ENCODE data around the gene PEX14. TPM values are rescaled to one million over a fixed set of nuclear protein-coding genes. Genes with fewer than 3 reads are reported as not detected.

PEX14 gene
- total and polyA plus RNA-seq, 9 of the 15 experiments (the other 6 are each of a cell fraction or from before 2014, with no cell fraction given), result 2.6 to 45.7 (median 22.7) TPM

- Histone ChIP-seq H3K4me2 (ENCODE audit: insufficient read depth, low read length) (no peak overlapping the region), H3K4me1 (replicated peaks in 1 of 2; ENCODE audit: control insufficient read depth in 2 of 2, insufficient read depth in 2 of 2, low read length in 2 of 2) (no peaks in the 10 kb centered on the region), H3K79me2 (ENCODE audit: control insufficient read depth, insufficient read depth, low read length) (no peaks in the 10 kb centered on the region), H3K4me3 (no peak overlapping the region), H3K9me3 (replicated peaks; ENCODE audit: control insufficient read depth, insufficient read depth, low read depth, low read length) (no peaks in the 10 kb centered on the region), H3K9ac (ENCODE audit: insufficient read depth in 1 of 2, low read depth in 2 of 2, low read length in 2 of 2) (no peak overlapping the region), H3K36me3 (ENCODE audit: control insufficient read depth, insufficient read depth, low read length) (peaks cover 6% of the 10 kb centered on the region; the same call in 2 of the 3 replicates), H4K20me1 (replicated peaks; ENCODE audit: control insufficient read depth, insufficient read depth, low read length) (0 out of 2 replicates have a peak, but pooled peaks cover 21% of the 10 kb centered on the region), H2AFZ (ENCODE audit: low read depth, low read length) (no peak overlapping the region), H3K27ac (ENCODE audit: extremely low read depth, low read depth, low read length) (no peak overlapping the region), H3K27me3 (ENCODE audit: control insufficient read depth in 2 of 2, insufficient read depth in 2 of 2, low read length in 2 of 2) (no peaks in the 10 kb centered on the region), H3K9me1 (ENCODE audit: control insufficient read depth, insufficient read depth, low read length) (no peaks in the 10 kb centered on the region)
- POLR2A ChIA-PET, result interaction anchor here (0.7 to 0.9 kb wide), 2 partner anchors 12 to 16 kb away, joined by 3 to 4 read pairs; no protein-coding TSS in a partner anchor
- in situ Hi-C loops (cut with MboI) (no loop called here), intact Hi-C loops (cut with micrococcal nuclease) (no loop called here)
- ATAC-seq (no peak), DNase-seq (ENCODE audit: extremely low read depth in 1 of 4, low spot score in 3 of 4) (no peak), FAIRE-seq (no peak)
- CTCF ChIA-PET (ENCODE audit: low intra/inter-chr PET ratio), result interaction anchor here (0.6 kb wide), 1 partner anchor 294 kb away, joined by 3 read pairs; no protein-coding TSS in a partner anchor
- BruUV-seq (replicated peaks), result no TSS peak
- 71% methylated on average over 17 of the region's 18 CpGs for WGBS (ENCODE audit: insufficient coverage, low coverage, missing lambda C conversion rate)
- TF ChIP-seq ZNF239 (CRISPR knock-in tag; IDR thresholded peaks at IDR 0.05) (no peak), ZNF75A (CRISPR knock-in tag; IDR thresholded peaks at IDR 0.05) (no peak), E2F1 (CRISPR knock-in tag; IDR thresholded peaks at IDR 0.05) (no peak), SIN3A (IDR thresholded peaks at IDR 0.05; ENCODE audit: borderline replicate concordance in 2 of 2, control insufficient read depth in 1 of 2, low read depth in 2 of 2, low read length in 2 of 2) (no peak), ZC3H11A (IDR thresholded peaks at IDR 0.05; ENCODE audit: low read depth, low read length) (no peak), ZNF12 (CRISPR knock-in tag; IDR thresholded peaks at IDR 0.05) (no peak), WHSC1 (IDR thresholded peaks at IDR 0.05; ENCODE audit: low read length) (no peak), MEF2D (tag; conservative IDR thresholded peaks at IDR 0.05; ENCODE audit: low read depth) (no peak), SRSF3 (IDR thresholded peaks at IDR 0.05; ENCODE audit: insufficient read depth, low read length) (no peak), BDP1 (IDR thresholded peaks at IDR 0.05; ENCODE audit: insufficient read depth, insufficient read length) (no peak), PBX2 (CRISPR knock-in tag; IDR thresholded peaks at IDR 0.05; ENCODE audit: low read depth) (no peak), PBX2 (tag; conservative IDR thresholded peaks at IDR 0.05; ENCODE audit: low read depth) (no peak), ATF1 (CRISPR knock-in tag; IDR thresholded peaks at IDR 0.05) (no peak), ATF1 (tag; IDR thresholded peaks at IDR 0.05) (no peak), ZNF764 (CRISPR knock-in tag; IDR thresholded peaks at IDR 0.05; ENCODE audit: low read depth) (no peak), CBFA2T3 (IDR thresholded peaks at IDR 0.05) (no peak), CBFA2T2 (conservative IDR thresholded peaks at IDR 0.05) (no peak), GATAD2B (IDR thresholded peaks at IDR 0.05; ENCODE audit: borderline replicate concordance) (no peak)
Measured at GRCh38 chr1:10614377-10615225, 139.9 kb downstream of the PEX14 start.
